ENCODE measurements around the gene APOBEC3H. TPM values are rescaled to one million over a fixed set of nuclear protein-coding genes. Genes with fewer than 3 reads are reported as not detected.
"Not testable (repeated sequence)": the region's sequence is repeated elsewhere in the genome, so short reads cannot be mapped to it uniquely, and the experiment has no call there.

APOBEC3H gene
- not detected in 2 replicates for total RNA-seq

DNA sequence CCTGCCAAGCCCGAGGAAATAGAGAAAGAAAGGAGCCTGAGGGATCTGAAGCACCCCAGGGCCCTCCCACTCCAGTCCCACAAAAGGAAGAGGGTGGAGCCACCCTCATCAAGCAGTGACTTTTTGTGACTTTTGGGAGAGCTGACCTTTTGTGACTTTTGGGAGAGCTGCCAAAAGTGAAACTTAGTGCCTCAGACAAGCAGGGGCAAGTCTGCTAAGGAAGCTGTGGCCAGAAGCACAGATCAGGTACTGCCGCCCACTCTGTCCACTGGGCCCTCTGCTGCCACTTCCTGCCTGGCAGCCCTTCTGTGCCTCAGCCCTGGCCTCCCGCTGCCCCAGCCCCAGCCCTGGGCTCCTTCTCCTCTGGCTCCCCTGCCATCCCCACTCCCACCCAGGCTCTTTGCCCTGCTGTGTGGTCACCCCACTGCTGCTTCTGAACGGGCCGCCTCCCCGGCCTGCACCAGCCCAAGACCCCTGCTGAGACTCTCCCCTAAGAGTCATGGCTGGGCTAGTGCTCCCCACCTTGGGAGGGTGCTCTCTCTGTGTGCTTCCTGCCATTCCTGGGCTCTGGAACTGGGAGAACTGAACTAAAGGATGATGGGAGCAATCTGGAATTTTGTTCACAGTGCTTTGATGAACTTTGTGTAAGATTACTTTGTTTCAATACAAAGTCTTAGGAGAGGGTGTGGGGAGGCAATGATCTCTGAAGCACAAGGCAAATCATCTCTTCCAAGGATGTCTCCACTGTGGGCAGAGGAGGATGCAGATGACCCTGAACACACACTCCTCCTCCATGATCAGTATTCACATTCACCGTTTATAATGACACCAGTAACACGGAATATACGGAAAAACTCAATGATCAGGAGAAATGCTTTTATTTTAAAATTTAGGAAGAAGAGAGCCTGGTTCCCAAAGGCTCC, at the start of gene APOBEC3H:
TSS of gene APOBEC3H (plus strand) at position 147 of the 923 bp plus-strand sequence. CDS start 3,035 bp downstream, outside the sequence.
- DNase-seq, result peak; percentile 17

DNA sequence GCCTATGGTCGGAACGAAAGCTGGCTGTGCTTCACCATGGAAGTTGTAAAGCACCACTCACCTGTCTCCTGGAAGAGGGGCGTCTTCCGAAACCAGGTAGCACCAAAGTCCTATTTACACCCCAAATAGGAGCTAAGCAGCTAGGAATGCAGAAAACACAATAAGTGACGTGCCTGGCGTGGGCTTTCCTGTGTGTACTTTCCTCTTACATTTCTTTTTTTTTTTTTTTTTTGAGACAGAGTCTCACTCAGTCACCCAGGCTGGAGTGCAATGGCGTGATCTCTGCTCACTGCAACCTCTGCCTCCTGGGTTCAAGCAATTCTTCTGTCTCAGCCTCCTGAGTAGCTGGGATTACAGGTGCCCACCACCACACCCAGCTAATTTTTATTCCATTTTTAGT, 47.6 kb upstream of the APOBEC3H start:
- not testable (repeated sequence) for DNase-seq

DNA sequence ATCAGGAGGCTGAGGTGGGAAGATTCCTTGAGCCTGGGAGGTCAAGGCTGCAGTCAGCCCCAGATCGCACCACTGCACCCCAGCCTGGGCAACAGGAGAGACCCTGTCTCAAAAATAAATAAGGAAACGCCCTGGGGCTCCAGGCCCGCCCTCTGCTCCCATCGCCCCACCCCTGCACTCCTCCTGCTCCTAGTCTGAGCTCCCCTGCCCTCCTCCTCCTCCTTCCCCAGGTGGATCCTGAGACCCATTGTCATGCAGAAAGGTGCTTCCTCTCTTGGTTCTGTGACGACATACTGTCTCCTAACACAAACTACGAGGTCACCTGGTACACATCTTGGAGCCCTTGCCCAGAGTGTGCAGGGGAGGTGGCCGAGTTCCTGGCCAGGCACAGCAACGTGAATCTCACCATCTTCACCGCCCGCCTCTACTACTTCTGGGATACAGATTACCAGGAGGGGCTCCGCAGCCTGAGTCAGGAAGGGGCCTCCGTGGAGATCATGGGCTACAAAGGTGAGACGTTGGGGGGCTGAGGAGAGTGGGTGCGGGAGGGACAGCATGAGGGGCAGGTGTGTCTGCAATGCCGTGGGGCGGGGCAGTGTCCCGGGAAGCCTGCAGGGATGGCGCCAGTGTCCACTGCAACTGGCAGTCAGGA, 45.1 kb upstream of the APOBEC3H start:
- not testable (repeated sequence) for DNase-seq

DNA sequence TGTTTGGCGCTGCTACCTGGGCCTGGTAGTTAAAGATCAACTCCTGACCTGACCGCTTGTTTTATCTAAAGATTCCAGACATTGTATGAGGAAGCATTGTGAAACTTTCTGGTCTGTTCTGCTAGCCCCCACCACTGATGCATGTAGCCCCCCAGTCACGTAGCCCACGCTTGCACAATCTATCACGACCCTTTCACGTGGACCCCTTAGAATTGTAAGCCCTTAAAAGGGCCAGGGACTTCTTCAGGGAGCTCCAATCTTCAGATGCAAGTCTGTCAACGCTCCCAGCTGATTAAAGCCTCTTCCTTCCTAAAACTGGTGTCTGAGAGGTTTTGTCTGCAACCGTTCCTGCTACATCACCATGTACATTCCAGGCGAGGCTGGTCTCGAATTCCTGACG, 41.4 kb upstream of the APOBEC3H start:
- DNase-seq, result no peak

DNA sequence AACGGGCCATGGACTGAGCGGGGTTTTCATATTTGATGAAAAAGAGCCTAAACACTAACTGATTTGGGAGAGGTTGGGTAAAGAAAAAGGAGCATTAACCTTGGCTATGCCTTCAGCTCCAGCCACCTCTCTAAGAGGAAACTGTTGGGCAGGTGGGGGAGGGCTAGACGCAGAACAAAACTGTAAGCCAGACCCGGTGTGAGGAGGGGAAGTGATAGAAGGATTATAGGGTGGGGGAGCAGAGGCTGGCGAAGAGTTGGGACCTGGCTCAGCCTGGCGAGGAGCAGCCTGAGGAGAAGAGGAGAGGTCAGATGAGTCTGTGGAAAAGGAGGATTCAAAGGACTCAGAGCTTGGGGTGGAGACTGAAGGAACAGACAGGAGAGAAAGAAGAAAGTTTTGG, 35.8 kb upstream of the APOBEC3H start:
- DNase-seq, result not testable (repeated sequence)

DNA sequence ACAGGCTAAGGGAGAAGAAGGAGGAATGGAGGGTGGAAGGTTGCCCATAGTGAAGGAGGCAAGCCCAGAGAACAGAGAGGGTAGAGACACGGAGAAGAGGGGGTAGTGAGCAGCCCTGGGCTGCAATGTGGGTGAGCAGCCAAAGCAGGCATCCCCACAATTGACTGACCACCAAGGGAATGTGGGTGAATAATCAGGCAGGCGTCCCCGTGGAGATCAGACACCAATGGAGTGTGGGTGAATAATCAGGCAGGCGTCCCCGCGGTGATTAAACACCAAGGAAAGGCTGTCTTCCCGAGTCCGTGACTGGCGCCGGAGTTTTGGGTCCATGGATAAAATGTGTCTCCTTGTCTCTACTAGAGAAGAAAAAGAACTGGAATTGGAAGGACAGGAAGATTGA, 35.1 kb upstream of the APOBEC3H start:
- DNase-seq, result not testable (repeated sequence)

DNA sequence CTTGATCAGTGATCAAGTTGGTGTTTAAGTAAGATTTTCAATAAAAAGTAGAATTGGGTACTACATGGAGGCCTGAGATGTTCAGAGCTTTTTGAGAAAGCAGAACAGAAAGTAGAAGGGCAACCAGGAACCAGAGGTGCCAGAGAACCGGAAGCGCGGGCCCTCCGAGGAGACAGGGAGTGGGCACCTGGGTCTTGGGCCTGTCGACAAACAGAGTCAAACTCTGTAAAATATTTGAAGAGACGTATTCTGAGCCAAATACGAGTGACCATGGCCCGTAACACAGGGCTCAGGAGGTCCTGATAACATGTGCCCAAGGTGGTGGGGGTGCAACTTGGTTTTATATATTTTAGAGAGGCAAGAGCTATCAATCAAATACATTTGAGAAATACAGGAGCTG, 33.1 kb upstream of the APOBEC3H start:
- DNase-seq, result not testable (repeated sequence)

DNA sequence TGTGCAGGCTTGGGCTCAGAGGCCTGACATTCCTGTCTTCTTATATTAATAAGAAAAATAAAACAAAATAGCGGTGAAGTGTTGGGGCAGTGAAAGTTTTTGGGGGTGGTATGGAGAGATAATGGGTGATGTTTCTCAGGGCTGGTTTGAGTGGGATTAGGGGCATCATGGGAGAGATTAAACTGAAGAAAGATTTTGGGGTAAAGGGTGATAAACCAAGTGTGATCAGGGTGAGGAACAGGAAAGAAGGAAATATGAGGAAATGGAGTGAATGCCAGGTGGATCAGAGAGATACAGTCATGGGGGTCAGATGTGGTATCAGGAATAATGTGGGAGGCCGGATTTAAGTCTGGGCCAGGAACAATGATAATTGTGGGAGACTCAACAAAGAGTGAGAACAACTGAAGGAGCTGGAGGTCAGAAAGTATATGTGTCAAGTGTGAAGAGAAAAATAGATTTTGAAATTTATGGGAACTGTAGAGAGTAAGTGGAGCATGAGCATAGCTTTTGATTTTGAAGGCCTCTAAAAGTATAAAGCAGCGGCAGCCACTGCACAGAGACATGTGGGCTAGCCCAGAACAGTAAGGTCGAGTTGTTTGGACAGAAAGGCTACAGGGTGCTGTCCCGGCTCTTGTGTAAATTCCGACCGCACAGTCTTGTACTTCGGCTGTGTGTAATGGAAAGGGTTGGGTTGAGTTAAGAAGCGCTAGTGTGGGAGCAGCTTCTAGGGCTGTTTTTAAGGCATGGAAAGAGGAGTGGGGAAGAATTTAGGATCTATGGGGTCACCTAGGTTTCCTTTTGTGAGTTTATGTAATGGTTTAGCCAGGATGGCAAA, 30.4 kb upstream of the APOBEC3H start:
- not testable (repeated sequence) for DNase-seq

DNA sequence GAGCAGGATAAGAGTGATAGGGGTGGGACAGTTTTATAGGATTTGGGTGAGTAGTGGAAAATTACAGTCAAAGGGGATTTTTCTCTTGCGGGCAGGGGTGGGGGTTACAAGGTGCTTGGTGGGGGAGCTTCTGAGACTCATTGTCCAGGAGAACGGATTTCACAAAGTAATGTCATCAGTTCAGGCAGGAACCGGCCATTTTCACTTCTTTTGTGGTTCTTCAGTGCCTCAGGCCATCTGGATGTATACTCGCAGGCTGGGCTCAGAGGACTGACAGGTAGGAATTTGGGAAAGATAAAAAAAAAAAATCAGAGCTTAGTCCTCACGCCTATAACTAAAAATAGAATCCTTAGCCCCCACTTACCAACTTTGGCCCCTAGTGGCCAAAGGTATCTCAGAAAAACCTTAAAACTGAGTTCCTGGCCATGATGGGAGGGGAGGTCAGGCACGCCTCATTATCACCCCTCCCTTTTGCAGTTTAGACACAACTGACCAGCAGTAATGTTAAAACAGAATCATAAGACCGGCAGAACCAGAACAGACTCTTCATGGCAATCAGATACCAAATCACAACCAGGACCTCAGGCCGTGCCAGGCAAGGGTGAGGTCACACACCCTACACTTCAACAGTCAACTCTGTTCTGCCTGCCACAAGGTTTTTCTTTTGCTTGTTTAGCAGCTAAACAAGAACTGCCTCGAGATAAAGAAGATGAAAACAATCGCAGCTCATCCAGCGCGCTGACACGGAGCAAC, 28.8 kb upstream of the APOBEC3H start:
- DNase-seq, result no peak

DNA sequence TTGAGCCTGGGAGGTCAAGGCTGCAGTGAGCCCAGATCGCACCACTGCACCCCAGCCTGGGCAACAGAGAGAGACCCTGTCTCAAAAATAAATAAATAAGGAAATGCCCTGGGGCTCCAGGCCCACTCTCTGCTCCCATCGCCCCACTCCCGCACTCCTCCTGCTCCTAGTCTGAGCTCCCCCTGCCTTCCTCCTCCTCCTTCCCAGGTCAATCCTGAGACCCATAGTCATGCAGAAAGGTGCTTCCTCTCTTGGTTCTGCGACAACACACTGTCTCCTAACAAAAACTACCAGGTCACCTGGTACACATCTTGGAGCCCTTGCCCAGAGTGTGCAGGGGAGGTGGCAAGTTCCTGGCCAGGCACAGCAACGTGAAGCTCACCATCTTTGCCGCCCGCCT, 26.9 kb upstream of the APOBEC3H start:
- no peak for DNase-seq

DNA sequence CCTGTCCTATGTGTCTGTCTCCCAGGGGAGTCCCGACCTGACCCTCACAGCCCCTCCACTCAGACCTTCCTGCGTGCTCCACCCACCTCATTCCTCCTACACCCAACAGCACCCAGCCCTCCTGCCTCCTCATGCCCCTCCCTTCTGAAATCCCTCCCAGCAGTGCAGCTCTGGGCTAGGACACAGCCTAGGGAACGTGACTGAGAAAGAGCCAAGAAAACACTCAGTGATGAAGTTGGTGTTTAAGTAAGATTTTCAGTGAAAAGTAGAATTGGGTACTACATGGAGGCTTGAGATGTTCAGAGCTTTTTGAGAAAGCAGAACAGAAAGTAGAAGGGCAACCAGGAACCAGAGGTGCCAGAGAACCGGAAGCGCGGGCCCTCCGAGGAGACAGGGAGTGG, 24.5 kb upstream of the APOBEC3H start:
- DNase-seq, result not testable (repeated sequence)

DNA sequence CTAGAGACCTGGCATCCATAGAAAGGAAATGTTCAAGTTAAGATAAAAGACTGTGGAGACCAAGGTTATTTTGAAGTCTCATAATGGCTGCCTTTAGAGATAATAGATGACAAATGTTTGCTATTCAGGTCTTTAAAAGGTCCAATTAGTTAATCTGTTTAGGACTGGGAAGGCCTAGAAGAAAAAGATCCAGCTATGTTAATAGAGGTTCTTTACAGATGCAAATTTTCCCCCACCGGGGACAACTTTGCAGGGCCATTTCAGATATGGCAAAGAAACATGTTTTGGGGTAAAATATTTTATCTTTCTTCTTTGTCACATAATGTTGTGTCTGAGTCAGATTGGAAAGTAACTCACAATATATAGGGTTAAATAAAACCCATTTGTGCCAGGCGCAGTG, 23.1 kb upstream of the APOBEC3H start:
- DNase-seq, result no peak

DNA sequence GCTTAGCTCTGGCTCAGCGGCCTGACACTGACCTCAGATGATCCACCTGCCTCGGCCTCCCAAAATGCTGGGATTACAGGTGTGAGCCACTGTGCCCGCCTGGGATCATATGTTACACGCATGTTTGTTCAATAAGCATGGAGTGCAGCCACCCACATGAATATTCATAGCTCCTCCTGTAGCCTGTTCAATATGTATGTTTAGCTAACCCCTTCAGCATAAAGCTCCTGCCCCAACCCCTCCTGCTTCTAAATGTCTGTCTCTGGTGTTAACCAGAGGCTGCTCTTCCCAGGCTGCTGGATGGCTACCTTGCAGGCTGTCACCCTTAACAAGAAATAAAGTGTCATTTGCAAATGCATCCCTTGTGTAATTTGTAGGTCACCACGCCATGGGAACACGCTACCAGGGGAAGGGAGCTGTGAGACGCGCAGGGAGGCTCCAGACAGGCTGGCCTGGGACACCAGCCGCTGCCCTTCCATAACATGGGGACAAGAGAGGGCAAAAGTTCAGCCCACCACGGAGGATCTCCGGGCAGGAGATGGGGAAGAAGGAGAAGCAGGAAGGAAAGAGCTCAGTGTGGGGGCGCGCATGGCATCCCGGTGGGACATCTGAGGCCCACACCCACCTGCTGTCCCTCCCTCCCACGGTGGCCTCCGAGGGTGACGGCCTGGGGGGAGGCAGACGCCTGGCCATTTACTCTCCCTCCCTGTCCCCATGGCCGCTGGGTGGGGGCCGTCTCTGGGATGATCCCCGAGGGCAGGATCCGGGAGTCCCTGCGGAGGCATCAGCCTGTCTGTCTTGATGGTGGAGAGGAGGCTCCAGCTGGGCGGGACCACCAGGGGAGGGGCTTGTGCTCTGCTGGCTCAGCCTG, 20.7 kb upstream of the APOBEC3H start:
- DNase-seq, result not testable (repeated sequence)

DNA sequence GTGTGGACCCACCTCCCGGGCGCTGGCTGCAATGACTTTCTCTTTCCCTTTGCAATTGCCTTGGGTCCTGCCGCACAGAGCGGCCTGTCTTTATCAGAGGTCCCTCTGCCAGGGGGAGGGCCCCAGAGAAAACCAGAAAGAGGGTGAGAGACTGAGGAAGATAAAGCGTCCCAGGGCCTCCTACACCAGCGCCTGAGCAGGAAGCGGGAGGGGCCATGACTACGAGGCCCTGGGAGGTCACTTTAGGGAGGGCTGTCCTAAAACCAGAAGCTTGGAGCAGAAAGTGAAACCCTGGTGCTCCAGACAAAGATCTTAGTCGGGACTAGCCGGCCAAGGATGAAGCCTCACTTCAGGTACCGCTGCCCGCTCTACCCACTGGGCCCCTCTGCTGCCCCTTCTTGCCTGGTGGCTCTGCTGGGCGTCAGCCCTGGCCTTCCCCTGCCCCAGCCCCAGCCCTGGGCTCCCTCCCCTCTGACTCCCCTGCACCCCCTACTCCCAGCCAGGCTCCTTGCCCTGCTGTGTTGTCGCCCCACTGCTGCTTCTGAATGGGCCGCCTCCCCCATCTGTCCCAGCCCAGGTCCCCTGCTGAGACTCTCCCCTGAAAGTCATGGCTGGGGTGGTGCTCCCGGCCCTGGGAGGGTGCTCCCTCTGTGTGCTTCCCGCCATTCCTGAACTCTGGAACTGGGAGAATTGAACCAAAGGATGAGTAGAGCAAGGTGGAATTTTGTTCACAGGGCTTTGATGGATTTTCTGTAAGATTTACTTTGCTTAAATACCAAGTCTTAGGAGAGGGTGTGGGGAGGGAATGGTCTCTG, 19.8 kb upstream of the APOBEC3H start, which contains the start of gene APOBEC3G:
TSS of gene APOBEC3G (plus strand) at position 250 of the 815 bp plus-strand sequence. CDS start at position 337, 87 bp downstream.
- DNase-seq, result peak; percentile 32

DNA sequence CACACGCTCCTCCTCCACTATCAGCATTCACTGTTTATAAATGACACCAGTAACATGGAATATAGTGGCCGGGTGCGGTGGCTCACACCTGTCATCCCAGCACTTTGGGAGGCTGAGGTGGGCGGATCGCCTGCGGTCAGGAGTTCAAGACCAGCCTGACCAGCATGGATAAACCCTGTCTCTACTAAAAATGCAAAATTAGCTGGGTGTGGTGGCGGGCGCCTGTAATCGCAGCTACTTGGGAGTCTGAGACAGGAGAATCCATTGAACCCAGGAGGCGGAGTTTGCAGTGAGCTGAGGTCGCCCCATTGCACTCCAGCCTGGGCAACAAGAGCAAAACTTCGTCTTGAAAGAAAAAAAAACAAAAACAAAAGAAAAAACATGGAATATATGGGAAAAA, 19.1 kb upstream of the APOBEC3H start:
- DNase-seq, result not testable (repeated sequence)

DNA sequence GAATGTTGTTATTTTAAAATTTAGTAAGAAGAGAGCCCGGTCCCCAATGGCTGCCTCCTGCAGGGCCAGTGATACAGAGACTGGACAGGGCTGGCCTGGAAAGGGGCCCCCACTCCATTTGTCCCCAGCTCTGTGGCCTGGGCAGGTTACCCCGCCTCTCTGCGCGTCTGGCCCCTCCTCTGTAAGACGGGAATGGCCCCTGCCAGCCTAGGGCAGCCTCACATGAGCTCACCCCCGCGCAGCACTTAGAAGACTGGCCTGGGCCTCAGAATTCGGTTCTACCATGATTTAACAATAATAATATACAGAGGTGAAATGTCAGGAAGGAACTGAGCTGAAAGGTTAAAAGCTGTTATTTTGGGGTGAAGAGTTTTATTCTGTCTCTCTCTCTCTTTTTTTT, 18.7 kb upstream of the APOBEC3H start:
- DNase-seq, result no peak

DNA sequence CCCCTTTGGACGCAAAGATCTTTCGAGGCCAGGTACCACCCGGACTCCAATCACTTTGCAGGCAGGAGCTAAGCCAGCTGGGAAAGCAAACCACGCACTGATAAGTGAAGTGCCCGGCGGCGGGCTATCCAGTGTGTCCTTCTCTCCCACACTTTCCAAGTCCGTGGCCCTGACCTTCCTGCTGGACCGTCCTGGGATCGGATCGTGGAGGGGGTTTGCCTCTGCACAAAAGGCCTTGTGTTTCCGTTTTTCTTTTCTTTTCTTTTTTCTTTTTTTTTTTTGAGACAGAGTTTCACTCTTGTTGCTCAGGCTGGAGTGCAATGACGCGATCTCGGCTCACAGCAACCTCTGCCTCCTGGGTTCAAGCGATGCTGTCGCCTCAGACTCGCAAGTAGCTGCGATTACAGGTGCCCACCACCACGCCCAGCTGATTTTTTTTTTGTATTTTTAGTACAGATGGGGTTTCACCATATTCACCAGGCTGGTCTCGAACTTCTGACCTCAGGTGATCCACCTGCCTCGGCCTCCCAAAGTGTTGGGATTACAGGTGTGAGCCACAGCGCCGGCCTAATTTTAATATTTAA, 17.9 kb upstream of the APOBEC3H start:
- DNase-seq, result not testable (repeated sequence)

DNA sequence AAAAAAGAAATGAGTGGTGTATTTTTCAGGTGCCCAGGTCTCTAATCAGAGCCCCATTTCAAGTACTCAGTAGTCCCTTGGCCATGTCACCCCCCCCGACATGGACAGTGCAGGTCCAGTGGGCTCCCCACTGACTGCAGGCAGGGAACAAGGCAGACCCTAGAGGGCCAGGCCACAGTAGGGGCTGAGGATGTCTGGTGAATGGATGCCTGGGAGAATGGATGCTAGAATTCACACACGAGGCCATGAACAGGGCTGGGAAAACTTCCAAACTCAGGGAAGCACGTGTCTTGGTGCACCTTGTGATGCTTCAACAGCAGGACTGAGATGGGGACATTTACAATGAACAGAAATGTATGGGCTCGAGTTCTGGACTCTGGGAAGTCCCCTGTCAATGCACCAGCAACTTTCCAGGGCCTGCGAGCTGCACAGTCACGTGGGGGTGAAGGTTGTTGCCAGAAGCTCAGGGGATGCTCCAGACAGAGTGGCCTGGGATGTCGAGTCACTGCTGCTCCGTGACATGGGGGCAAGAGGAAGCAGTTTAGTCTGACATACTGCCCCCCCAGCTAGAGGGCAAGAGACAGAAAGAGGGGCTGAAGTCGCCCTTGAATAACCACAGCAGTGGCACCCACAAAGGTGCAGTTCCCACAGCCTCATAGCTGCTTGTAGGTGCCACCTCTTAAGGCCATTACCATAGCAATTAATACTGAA, 16.8 kb upstream of the APOBEC3H start:
- DNase-seq, result no peak

DNA sequence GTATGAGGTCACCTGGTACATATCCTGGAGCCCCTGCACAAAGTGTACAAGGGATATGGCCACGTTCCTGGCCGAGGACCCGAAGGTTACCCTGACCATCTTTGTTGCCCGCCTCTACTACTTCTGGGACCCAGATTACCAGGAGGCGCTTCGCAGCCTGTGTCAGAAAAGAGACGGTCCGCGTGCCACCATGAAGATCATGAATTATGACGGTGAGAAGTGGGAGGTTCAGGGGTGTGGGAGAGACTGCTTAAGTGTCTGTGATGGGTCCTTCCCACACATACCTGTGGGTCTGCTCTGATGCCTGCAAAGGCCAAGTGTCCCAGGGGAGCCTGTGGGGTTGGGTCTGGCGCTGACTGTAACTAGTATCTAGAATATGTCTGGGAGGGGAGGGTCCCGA, 16.0 kb upstream of the APOBEC3H start:
- DNase-seq, result no peak

Data from dermis blood vessel endothelial cell (primary cell).